ENCODE results near the gene SPATA17.

The SPATA17 gene

GRCh38 chr1:217590598-217590997 is 40.5 kb upstream of the SPATA17 start:
- H2AFZ ChIP-seq (ENCODE audit: low read depth), result no peak overlapping the region
- H3K79me2 ChIP-seq (ENCODE audit: insufficient read depth, low read depth), result no peaks in the 10 kb centered on the region
- H3K27me3 ChIP-seq (ENCODE audit: insufficient read depth, low read depth), result no peaks in the 10 kb centered on the region
- no peak overlapping the region for H3K4me2 ChIP-seq
- H3K4me1 ChIP-seq (ENCODE audit: low read depth, poor library complexity, severe bottlenecking), result no peaks in the 10 kb centered on the region
- no peaks in the 10 kb centered on the region for H4K20me1 ChIP-seq (ENCODE audit: insufficient read depth)
- no peak for TF ChIP-seq CTCF (conservative IDR thresholded peaks at IDR 0.05; ENCODE audit: low read depth, low read length)
- H3K4me3 ChIP-seq (IDR thresholded peaks at IDR 0.05; ENCODE audit: insufficient read depth, low read depth, low read length), result no peak overlapping the region
- H3K27ac ChIP-seq, result no peak overlapping the region
- H3K36me3 ChIP-seq (ENCODE audit: insufficient read depth), result no peaks in the 10 kb centered on the region
- no peak overlapping the region for H3K9ac ChIP-seq

GRCh38 chr1:217599154-217599553 is 32.0 kb upstream of the SPATA17 start:
- Histone ChIP-seq H3K4me1 (ENCODE audit: low read depth, poor library complexity, severe bottlenecking) (no peaks in the 10 kb centered on the region), H3K4me3 (IDR thresholded peaks at IDR 0.05; ENCODE audit: insufficient read depth, low read depth, low read length) (no peak overlapping the region), H3K9ac (no peak overlapping the region), H4K20me1 (ENCODE audit: insufficient read depth) (no peaks in the 10 kb centered on the region), H3K79me2 (ENCODE audit: insufficient read depth, low read depth) (no peaks in the 10 kb centered on the region), H3K27me3 (ENCODE audit: insufficient read depth, low read depth) (no peaks in the 10 kb centered on the region), H3K36me3 (ENCODE audit: insufficient read depth) (no peaks in the 10 kb centered on the region), H2AFZ (ENCODE audit: low read depth) (no peak overlapping the region), H3K4me2 (no peak overlapping the region), H3K27ac (no peak overlapping the region)
- no peak for TF ChIP-seq CTCF (conservative IDR thresholded peaks at IDR 0.05; ENCODE audit: low read depth, low read length)

GRCh38 chr1:217602380-217602779 is 28.8 kb upstream of the SPATA17 start:
- Histone ChIP-seq H3K36me3 (ENCODE audit: insufficient read depth) (no peaks in the 10 kb centered on the region), H3K4me1 (ENCODE audit: low read depth, poor library complexity, severe bottlenecking) (no peaks in the 10 kb centered on the region), H3K27ac (no peak overlapping the region), H3K79me2 (ENCODE audit: insufficient read depth, low read depth) (no peaks in the 10 kb centered on the region), H3K4me2 (no peak overlapping the region), H3K4me3 (IDR thresholded peaks at IDR 0.05; ENCODE audit: insufficient read depth, low read depth, low read length) (no peak overlapping the region), H3K9ac (no peak overlapping the region), H3K27me3 (ENCODE audit: insufficient read depth, low read depth) (no peaks in the 10 kb centered on the region), H4K20me1 (ENCODE audit: insufficient read depth) (no peaks in the 10 kb centered on the region), H2AFZ (ENCODE audit: low read depth) (no peak overlapping the region)
- TF ChIP-seq CTCF (conservative IDR thresholded peaks at IDR 0.05; ENCODE audit: low read depth, low read length), result no peak

GRCh38 chr1:217605390-217605789 is 25.8 kb upstream of the SPATA17 start:
- Histone ChIP-seq H3K4me2 (no peak overlapping the region), H4K20me1 (ENCODE audit: insufficient read depth) (no peaks in the 10 kb centered on the region), H3K4me1 (ENCODE audit: low read depth, poor library complexity, severe bottlenecking) (no peaks in the 10 kb centered on the region), H3K9ac (no peak overlapping the region), H3K4me3 (IDR thresholded peaks at IDR 0.05; ENCODE audit: insufficient read depth, low read depth, low read length) (no peak overlapping the region), H3K36me3 (ENCODE audit: insufficient read depth) (no peaks in the 10 kb centered on the region), H3K79me2 (ENCODE audit: insufficient read depth, low read depth) (no peaks in the 10 kb centered on the region), H3K27ac (no peak overlapping the region), H2AFZ (ENCODE audit: low read depth) (no peak overlapping the region), H3K27me3 (ENCODE audit: insufficient read depth, low read depth) (no peaks in the 10 kb centered on the region)
- TF ChIP-seq CTCF (conservative IDR thresholded peaks at IDR 0.05; ENCODE audit: low read depth, low read length), result no peak

Data from KMS-11 (cell line).